ENCODE data around the gene CYYR1.

GRCh38 chr21:26445440-26445839 is 127.6 kb downstream of the CYYR1 start:
- no peak for TF ChIP-seq CTCF (IDR thresholded peaks at IDR 0.05; ENCODE audit: low read depth, low read length, missing input control)
- TF ChIP-seq, protein P1, sequence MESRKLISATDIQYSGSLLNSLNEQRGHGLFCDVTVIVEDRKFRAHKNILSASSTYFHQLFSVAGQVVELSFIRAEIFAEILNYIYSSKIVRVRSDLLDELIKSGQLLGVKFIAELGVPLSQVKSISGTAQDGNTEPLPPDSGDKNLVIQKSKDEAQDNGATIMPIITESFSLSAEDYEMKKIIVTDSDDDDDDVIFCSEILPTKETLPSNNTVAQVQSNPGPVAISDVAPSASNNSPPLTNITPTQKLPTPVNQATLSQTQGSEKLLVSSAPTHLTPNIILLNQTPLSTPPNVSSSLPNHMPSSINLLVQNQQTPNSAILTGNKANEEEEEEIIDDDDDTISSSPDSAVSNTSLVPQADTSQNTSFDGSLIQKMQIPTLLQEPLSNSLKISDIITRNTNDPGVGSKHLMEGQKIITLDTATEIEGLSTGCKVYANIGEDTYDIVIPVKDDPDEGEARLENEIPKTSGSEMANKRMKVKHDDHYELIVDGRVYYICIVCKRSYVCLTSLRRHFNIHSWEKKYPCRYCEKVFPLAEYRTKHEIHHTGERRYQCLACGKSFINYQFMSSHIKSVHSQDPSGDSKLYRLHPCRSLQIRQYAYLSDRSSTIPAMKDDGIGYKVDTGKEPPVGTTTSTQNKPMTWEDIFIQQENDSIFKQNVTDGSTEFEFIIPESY (IDR thresholded peaks at IDR 0.05): no peak
- TF ChIP-seq HNF4G (IDR thresholded peaks at IDR 0.05): no peak
- TF ChIP-seq YY1 (IDR thresholded peaks at IDR 0.05): no peak
- TF ChIP-seq RAD21 (IDR thresholded peaks at IDR 0.05): no peak
- TF ChIP-seq JUND (IDR thresholded peaks at IDR 0.05): no peak
- TF ChIP-seq, protein P2, sequence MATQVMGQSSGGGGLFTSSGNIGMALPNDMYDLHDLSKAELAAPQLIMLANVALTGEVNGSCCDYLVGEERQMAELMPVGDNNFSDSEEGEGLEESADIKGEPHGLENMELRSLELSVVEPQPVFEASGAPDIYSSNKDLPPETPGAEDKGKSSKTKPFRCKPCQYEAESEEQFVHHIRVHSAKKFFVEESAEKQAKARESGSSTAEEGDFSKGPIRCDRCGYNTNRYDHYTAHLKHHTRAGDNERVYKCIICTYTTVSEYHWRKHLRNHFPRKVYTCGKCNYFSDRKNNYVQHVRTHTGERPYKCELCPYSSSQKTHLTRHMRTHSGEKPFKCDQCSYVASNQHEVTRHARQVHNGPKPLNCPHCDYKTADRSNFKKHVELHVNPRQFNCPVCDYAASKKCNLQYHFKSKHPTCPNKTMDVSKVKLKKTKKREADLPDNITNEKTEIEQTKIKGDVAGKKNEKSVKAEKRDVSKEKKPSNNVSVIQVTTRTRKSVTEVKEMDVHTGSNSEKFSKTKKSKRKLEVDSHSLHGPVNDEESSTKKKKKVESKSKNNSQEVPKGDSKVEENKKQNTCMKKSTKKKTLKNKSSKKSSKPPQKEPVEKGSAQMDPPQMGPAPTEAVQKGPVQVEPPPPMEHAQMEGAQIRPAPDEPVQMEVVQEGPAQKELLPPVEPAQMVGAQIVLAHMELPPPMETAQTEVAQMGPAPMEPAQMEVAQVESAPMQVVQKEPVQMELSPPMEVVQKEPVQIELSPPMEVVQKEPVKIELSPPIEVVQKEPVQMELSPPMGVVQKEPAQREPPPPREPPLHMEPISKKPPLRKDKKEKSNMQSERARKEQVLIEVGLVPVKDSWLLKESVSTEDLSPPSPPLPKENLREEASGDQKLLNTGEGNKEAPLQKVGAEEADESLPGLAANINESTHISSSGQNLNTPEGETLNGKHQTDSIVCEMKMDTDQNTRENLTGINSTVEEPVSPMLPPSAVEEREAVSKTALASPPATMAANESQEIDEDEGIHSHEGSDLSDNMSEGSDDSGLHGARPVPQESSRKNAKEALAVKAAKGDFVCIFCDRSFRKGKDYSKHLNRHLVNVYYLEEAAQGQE (IDR thresholded peaks at IDR 0.05): no peak
- no peak for TF ChIP-seq TAF1 (conservative IDR thresholded peaks at IDR 0.05)
- TF ChIP-seq SP1 (IDR thresholded peaks at IDR 0.05): no peak
- TF ChIP-seq, protein P3, sequence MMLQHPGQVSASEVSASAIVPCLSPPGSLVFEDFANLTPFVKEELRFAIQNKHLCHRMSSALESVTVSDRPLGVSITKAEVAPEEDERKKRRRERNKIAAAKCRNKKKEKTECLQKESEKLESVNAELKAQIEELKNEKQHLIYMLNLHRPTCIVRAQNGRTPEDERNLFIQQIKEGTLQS (IDR thresholded peaks at IDR 0.05): no peak
- no peak for TF ChIP-seq HNF4A (conservative IDR thresholded peaks at IDR 0.05)
- TF ChIP-seq, protein P4, sequence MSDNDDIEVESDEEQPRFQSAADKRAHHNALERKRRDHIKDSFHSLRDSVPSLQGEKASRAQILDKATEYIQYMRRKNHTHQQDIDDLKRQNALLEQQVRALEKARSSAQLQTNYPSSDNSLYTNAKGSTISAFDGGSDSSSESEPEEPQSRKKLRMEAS (IDR thresholded peaks at IDR 0.05): no peak
- TF ChIP-seq NR2F2 (IDR thresholded peaks at IDR 0.05): no peak
- TF ChIP-seq GABPA (IDR thresholded peaks at IDR 0.05 in 1 of 2, conservative IDR thresholded peaks at IDR 0.05 in 1 of 2): no peak

Measured in liver (tissue), 3 donors.